RWPE1 (cell line): ENCODE results near the gene CCL14.

ENCODE experiments used
- CTCF ChIA-PET: fragments of 350-600 bp; sonication (Branson Sonifier 250); formaldehyde crosslinking; extraction: SDS; loops from one replicate; lab custom pipeline; 2021; lab: Yijun Ruan, JAX
- POLR2A ChIA-PET: fragments of 400-600 bp; formaldehyde crosslinking; extraction: SDS; loops from one replicate; lab custom pipeline; 2020; ENCODE audit warnings: antibody characterized with exemption; ENCODE audit not compliant: low non-redundant PET; lab: Yijun Ruan, JAX
- DNase-seq: peaks from one replicate; pipeline ENCODE4 v3.0.0; 2012; ENCODE audit warnings: low spot score
- H3K27ac ChIP-seq: fragments of 450-650 bp; 2 replicates; pipeline ENCODE4 v1.5.1; 2017
- CTCF ChIP-seq: fragments of 450-650 bp; conservative IDR thresholded peaks from 2 replicates; pipeline ENCODE4 v1.5.1; 2017; ENCODE audit warnings: low read depth, mild to moderate bottlenecking

The CCL14 gene

GRCh38 chr17:35986643-35987042 lies at the start of gene CCL14:
CCL14 (minus strand) TSS chr17:35986729; CDS start chr17:35986649, 80 bp downstream.
- no peak within 1 kb of the TSS for H3K27ac ChIP-seq
- no peak for DNase-seq
- ChIA-PET CTCF (no interaction called here), POLR2A (no interaction called here)
- TF ChIP-seq CTCF, result no peak

DNA sequence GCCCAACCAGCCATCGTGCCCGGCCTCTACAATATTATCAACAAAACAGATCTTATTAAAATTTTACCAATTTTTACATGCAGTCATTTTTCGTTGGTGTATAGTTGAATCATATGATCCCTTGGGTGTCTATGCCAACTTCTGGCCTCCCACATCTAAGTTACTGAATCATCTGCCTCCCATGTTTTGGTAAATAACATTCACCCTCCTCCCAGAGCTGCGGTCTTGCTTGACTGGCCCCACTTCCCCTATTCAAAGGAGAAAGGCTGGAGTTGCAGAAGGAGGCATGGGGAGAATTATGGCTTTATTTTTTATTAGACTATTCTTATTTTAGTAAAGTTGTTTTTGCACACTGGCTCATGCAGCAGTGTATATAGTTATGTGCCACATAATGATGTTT lies 49.7 kb upstream of the CCL14 start:
- no peak for DNase-seq
- no peak for TF ChIP-seq CTCF
- no peak overlapping the region for H3K27ac ChIP-seq
- POLR2A ChIA-PET, result no interaction called here
- CTCF ChIA-PET, result no interaction called here

GRCh38 chr17:36034127-36034526 lies 47.6 kb upstream of the CCL14 start:
- POLR2A ChIA-PET, result no interaction called here
- TF ChIP-seq CTCF, result no peak
- no peak for DNase-seq
- no peak overlapping the region for H3K27ac ChIP-seq
- CTCF ChIA-PET, result no interaction called here

DNA sequence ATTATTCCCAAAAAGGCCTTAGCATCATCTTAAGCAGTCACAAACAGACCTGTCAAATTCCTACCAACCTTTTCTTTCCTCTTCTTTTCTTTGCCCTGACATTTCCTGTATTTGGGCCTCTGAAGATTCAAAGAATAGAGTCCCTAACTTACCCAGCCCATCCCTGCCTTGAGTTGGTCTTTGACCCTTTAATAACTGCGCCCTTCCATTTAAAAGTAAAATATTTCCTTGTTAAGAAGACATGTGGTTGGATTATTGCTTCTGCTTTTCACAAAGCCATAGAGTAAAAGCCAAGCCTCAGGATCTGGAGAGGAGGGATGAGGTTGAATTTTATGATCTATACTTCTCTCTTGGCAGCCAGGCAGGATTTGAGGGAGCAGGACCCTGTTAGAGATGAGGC lies 44.4 kb upstream of the CCL14 start:
- TF ChIP-seq CTCF, result no peak
- ChIA-PET CTCF (no interaction called here), POLR2A (no interaction called here)
- H3K27ac ChIP-seq, result no peak overlapping the region
- no peak for DNase-seq

- H3K27ac ChIP-seq, result no peak overlapping the region
- CTCF ChIA-PET, result no interaction called here
- POLR2A ChIA-PET, result no interaction called here
- DNase-seq, result no peak
- TF ChIP-seq CTCF, result no peak
These were observed 41.2 kb upstream of the CCL14 start for GRCh38 chr17:36027761-36028160.

GRCh38 chr17:36024106-36024869 lies 37.8 kb upstream of the CCL14 start:
- DNase-seq, result no peak
- no peak for TF ChIP-seq CTCF
- ChIA-PET CTCF (interaction anchor here (0.5 to 0.6 kb wide), 4 partner anchors 9 to 203 kb away, joined by 3 to 4 read pairs (median 3); no protein-coding TSS in a partner anchor), POLR2A (no interaction called here)
- H3K27ac ChIP-seq, result no peak overlapping the region
